ENCODE data around the gene MALSU1. TPM values are rescaled to one million over a fixed set of nuclear protein-coding genes. Genes with fewer than 3 reads are reported as not detected.

MALSU1 gene
- total and polyA plus RNA-seq, 2 of the 13 experiments (the other 11 are each of a cell fraction or from before 2014, with no cell fraction given), result 72.0 to 141 TPM

- in situ Hi-C loops (cut with HindIII; ENCODE audit: extremely low pct_ligation_motif_present, low pct_unique_long_range_greater_than_20kb), result loop anchor here (25.0 kb wide), 1 partner anchor 450 kb away; the partner anchor contains the start of gene STK31
- no peaks in the 10 kb centered on the region for H3K9me3 ChIP-seq (ENCODE audit: low read length)
- intact Hi-C loops (cut with micrococcal nuclease; ENCODE audit: unreplicated experiment), result loop anchor here (2.0 to 10.0 kb wide), 3 partner anchors 77 to 451 kb away; partner anchors contain the start of gene KLHL7
- DNase-seq (ENCODE audit: low spot score) (peak; percentile 58), FAIRE-seq (no peak), ATAC-seq (peak; percentile 97)
- 0% methylated on average over 7 of the region's 7 CpGs for WGBS (ENCODE audit: low lambda C conversion rate)
- no peak overlapping the region for H2AFZ ChIP-seq (ENCODE audit: low read length)
- H4K20me1 ChIP-seq (ENCODE audit: insufficient read depth, low read length), result no peaks in the 10 kb centered on the region
- POLR2A ChIA-PET, result no interaction called here
- H3K4me1 ChIP-seq (ENCODE audit: insufficient read depth, low read length), result no peaks in the 10 kb centered on the region
- H3K79me2 ChIP-seq (ENCODE audit: insufficient read depth, low read length), result no peaks in the 10 kb centered on the region
- no TSS peak for BruUV-seq (replicated peaks)
- peak overlapping the region; percentile 41; the same call in 1 of the 2 replicates for H3K4me2 ChIP-seq (ENCODE audit: low read depth, low read length)
- H3K9ac ChIP-seq (ENCODE audit: insufficient read depth, low read depth, low read length), result no peak overlapping the region
- TF ChIP-seq XRCC5 (optimal IDR thresholded peaks at IDR 0.05; ENCODE audit: low read length) (peak; percentile 28), ZHX1 (CRISPR knock-in tag; IDR thresholded peaks at IDR 0.05; ENCODE audit: low read depth) (no peak), STAG1 (CRISPR knock-in tag; IDR thresholded peaks at IDR 0.05) (peak; percentile 89), SMC3 (IDR thresholded peaks at IDR 0.05; ENCODE audit: low read length) (peak; percentile 68), CTCF (CRISPR knock-in tag; IDR thresholded peaks at IDR 0.05) (peak; percentile 84), RAD21 (CRISPR knock-in tag; IDR thresholded peaks at IDR 0.05) (peak; percentile 75), ZNF143 (CRISPR knock-in tag; IDR thresholded peaks at IDR 0.05) (no peak), KDM2A (CRISPR knock-in tag; IDR thresholded peaks at IDR 0.05; ENCODE audit: borderline replicate concordance, low read depth) (0 out of 2 replicates have a peak, but pooled peaks have one; percentile 25)
- CTCF ChIA-PET (ENCODE audit: low intra/inter-chr PET ratio, low total read pairs), result interaction anchor here (1.5 kb wide), 1 partner anchor 11 kb away, joined by 5 read pairs; no protein-coding TSS in a partner anchor
- no peak overlapping the region; a peak in 1 of 6 replicates for H3K4me3 ChIP-seq (replicated peaks in 1 of 3; ENCODE audit: insufficient read depth in 1 of 3, low read depth in 2 of 3, low read length in 3 of 3)
- H3K36me3 ChIP-seq (replicated peaks in 1 of 2; ENCODE audit: control insufficient read depth in 1 of 2, insufficient read depth in 2 of 2, low read length in 2 of 2), result no peaks in the 10 kb centered on the region
- H3K27ac ChIP-seq (ENCODE audit: extremely low read length, insufficient read depth, low read length), result no peak overlapping the region
- peaks cover 3 to 26% of the 10 kb centered on the region in 2 experiments; a peak in 3 of 5 replicates for H3K27me3 ChIP-seq (ENCODE audit: control insufficient read depth in 1 of 2, insufficient read depth in 2 of 2, low read length in 2 of 2)
Observed at GRCh38 chr7:23261843-23262452, 37.2 kb upstream of the MALSU1 start.
